ENCODE data around the gene SLAMF1.

Gene SLAMF1

GRCh38 chr1:160622501-160623226 is 24.2 kb downstream of the SLAMF1 start:
- DNase-seq, result no peak

- DNase-seq, result no peak
These were observed 25.0 kb downstream of the SLAMF1 start for GRCh38 chr1:160621633-160622413.

- DNase-seq, result no peak
These were observed 25.8 kb downstream of the SLAMF1 start for GRCh38 chr1:160620942-160621632.

GRCh38 chr1:160619742-160620277 is 27.0 kb downstream of the SLAMF1 start:
- DNase-seq, result no peak

- no peak for DNase-seq
These were observed 28.0 kb downstream of the SLAMF1 start for GRCh38 chr1:160618763-160619274.

GRCh38 chr1:160618327-160618726 is 28.5 kb downstream of the SLAMF1 start:
- no peak for DNase-seq

GRCh38 chr1:160615660-160616059 is 31.2 kb downstream of the SLAMF1 start:
- no peak for DNase-seq

GRCh38 chr1:160614410-160614809 is 32.4 kb downstream of the SLAMF1 start:
- no peak for DNase-seq

GRCh38 chr1:160612613-160613218 is 34.1 kb downstream of the SLAMF1 start:
- no peak for DNase-seq

GRCh38 chr1:160610569-160611242 is 36.1 kb downstream of the SLAMF1 start:
- no peak for DNase-seq

GRCh38 chr1:160608941-160609340 is 37.9 kb downstream of the SLAMF1 start:
- DNase-seq, result no peak

- DNase-seq, result no peak
These were observed 38.3 kb downstream of the SLAMF1 start for GRCh38 chr1:160608514-160608913.

GRCh38 chr1:160608057-160608456 is 38.8 kb downstream of the SLAMF1 start:
- no peak for DNase-seq

- DNase-seq, result no peak
These were observed 39.2 kb downstream of the SLAMF1 start for GRCh38 chr1:160607672-160608032.

- peak; percentile 45 for DNase-seq
These were observed 39.7 kb downstream of the SLAMF1 start for GRCh38 chr1:160607011-160607671.

- DNase-seq, result no peak
These were observed 40.2 kb downstream of the SLAMF1 start for GRCh38 chr1:160606611-160607010.

- no peak for DNase-seq
These were observed 40.9 kb downstream of the SLAMF1 start for GRCh38 chr1:160605792-160606479.

GRCh38 chr1:160605205-160605604 is 41.6 kb downstream of the SLAMF1 start:
- DNase-seq, result no peak

- no peak for DNase-seq
These were observed 49.1 kb downstream of the SLAMF1 start for GRCh38 chr1:160597705-160598104.

GRCh38 chr1:160597051-160597450 is 49.8 kb downstream of the SLAMF1 start:
- DNase-seq, result no peak

GRCh38 chr1:160590488-160590887 is 56.4 kb downstream of the SLAMF1 start:
- DNase-seq, result no peak
